ENCODE measurements around the gene PCDHGA12. TPM values are rescaled to one million over a fixed set of nuclear protein-coding genes. Genes with fewer than 3 reads are reported as not detected.

Gene PCDHGA12
- 10 to 100 TPM in 8 of 9 donors, 1 to 10 TPM in 1; 2.5 to 29.1 (median 13.9) TPM for total RNA-seq
- polyA plus RNA-seq = 1 to 10 TPM in 2 of 3 donors, under 1 TPM in 1; 0.34 to 5.6 (median 3.8) TPM
- long read RNA-seq, donor 1 = 0 reads
- long read RNA-seq, donor 2 = 0 reads
- long read RNA-seq, donor 3 = 0 reads
- long read RNA-seq, donor 4, partial matches to known transcripts = 0 of 1 reads
- long read RNA-seq, donor 4, other reads (novel, unspliced or antisense) = 0 of 1 reads
- long read RNA-seq, donor 5, full-length matches to known transcripts = 16 of 16 reads
- long read RNA-seq, donor 5, partial matches to known transcripts = 0 of 16 reads
- long read RNA-seq, donor 5, other reads (novel, unspliced or antisense) = 0 of 16 reads
- long read RNA-seq, donor 6 = 0 reads
- long read RNA-seq, donor 7 = 0 reads
- long read RNA-seq, donor 8 = 0 reads
- long read RNA-seq, donor 9 = 0 reads
- long read RNA-seq, donor 10 = 0 reads

- Histone ChIP-seq H3K9me3 (replicated peaks in 1 of 3) (peaks cover 2 to 56% (median 3%) of the 10 kb centered on the region in 3 donors), H3K27me3 (no peaks in the 10 kb centered on the region), H3K27ac (peak within 1 kb of the TSS in 3 of 5 donors; percentile 24 to 81 (median 42)), H3K4me1 (replicated peaks in 1 of 2) (peaks cover 0 to 7% of the 10 kb centered on the region in 2 donors), H3K4me3 (peak within 1 kb of the TSS in 2 of 4 donors; percentile 9 to 14), H3K36me3 (replicated peaks in 1 of 2) (no peaks in the 10 kb centered on the region)
- intact Hi-C loops (cut with DNase I) = no loop called here
- peak; percentile 58 to 89 (median 76) for DNase-seq
- TF ChIP-seq, protein P1, sequence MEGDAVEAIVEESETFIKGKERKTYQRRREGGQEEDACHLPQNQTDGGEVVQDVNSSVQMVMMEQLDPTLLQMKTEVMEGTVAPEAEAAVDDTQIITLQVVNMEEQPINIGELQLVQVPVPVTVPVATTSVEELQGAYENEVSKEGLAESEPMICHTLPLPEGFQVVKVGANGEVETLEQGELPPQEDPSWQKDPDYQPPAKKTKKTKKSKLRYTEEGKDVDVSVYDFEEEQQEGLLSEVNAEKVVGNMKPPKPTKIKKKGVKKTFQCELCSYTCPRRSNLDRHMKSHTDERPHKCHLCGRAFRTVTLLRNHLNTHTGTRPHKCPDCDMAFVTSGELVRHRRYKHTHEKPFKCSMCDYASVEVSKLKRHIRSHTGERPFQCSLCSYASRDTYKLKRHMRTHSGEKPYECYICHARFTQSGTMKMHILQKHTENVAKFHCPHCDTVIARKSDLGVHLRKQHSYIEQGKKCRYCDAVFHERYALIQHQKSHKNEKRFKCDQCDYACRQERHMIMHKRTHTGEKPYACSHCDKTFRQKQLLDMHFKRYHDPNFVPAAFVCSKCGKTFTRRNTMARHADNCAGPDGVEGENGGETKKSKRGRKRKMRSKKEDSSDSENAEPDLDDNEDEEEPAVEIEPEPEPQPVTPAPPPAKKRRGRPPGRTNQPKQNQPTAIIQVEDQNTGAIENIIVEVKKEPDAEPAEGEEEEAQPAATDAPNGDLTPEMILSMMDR (IDR thresholded peaks at IDR 0.05) = peak; percentile 39 to 78 (median 65)
- TF ChIP-seq POLR2A (IDR thresholded peaks at IDR 0.05) = peak in 1 of 2 donors; percentile 37
- WGBS, 4 donors = 8 to 17% (median 12%) methylated on average over 32 to 33 of the region's 33 CpGs
These were observed at the start of gene PCDHGA12 for GRCh38 chr5:141430332-141431113. Gene PCDHGA12 (plus strand): TSS chr5:141430507. CDS start chr5:141430760, 253 bp downstream.

DNA sequence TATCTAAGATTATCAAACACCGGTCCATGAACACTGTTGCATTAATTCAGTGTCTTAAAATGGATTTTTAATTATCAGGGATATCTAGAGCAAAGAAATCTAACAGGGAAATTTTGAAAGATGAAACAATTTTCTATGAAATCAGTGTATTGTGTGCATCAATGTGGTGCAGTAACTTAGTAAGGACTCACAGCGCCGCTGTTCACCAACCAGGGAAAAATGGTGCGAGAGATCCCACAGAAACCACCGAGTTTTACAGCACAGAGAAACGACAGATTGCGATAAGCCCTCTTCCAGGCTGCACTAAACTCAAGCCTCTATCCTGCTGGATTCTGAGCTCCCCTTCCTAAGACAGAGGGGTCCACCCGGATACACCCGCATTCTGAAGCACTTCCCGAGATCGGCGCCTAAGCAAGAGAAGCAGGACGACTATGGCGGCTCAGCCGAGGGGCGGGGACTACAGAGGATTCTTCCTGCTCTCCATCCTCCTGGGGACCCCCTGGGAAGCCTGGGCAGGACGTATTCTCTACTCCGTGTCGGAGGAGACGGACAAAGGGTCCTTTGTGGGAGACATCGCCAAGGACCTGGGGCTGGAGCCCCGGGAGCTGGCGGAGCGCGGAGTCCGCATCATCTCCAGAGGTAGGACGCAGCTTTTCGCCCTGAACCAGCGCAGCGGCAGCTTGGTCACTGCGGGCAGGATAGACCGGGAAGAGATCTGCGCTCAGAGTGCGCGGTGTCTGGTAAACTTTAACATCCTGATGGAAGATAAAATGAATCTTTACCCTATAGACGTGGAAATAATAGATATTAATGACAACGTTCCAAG is 47.6 kb upstream of the PCDHGA12 start, which contains the start of gene PCDHGA7:
Gene PCDHGA7, plus strand, starts transcription at position 274 of the 826 bp plus-strand sequence. Its CDS starts 158 bp downstream, at position 432.
- intact Hi-C loops (cut with DNase I) = no loop called here
- no peaks in the 10 kb centered on the region for H3K27me3 ChIP-seq
- 10 to 21% (median 12%) methylated on average over 25 to 37 of the region's 37 CpGs for WGBS, 4 donors
- H3K36me3 ChIP-seq (replicated peaks in 1 of 2) = no peaks in the 10 kb centered on the region
- peak within 1 kb of the TSS in 1 of 4 donors; percentile 27 for H3K4me3 ChIP-seq
- no peaks in the 10 kb centered on the region for H3K4me1 ChIP-seq (replicated peaks in 1 of 2)
- TF ChIP-seq POLR2A (IDR thresholded peaks at IDR 0.05) = no peak
- TF ChIP-seq, protein P1 (IDR thresholded peaks at IDR 0.05) = no peak
- peaks cover 4 to 19% (median 10%) of the 10 kb centered on the region in 3 donors for H3K9me3 ChIP-seq (replicated peaks in 1 of 3)
- no peak within 1 kb of the TSS for H3K27ac ChIP-seq
- no peak for DNase-seq

DNA sequence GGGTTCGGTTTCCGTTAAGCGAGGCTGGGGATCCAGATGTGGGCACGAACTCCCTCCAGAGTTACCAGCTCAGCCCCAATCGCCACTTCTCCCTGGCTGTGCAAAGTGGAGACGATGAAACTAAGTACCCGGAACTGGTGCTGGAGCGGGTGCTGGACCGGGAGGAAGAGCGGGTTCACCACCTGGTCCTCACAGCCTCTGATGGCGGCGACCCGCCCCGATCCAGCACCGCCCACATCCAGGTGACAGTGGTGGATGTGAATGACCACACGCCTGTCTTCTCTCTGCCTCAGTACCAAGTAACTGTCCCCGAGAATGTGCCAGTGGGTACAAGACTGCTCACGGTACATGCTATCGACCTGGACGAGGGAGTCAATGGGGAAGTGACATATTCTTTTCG is 47.0 kb upstream of the PCDHGA12 start:
- intact Hi-C loops (cut with DNase I) = no loop called here
- peaks cover 4 to 19% (median 12%) of the 10 kb centered on the region in 3 donors for H3K9me3 ChIP-seq (replicated peaks in 1 of 3)
- no peak overlapping the region for H3K27ac ChIP-seq
- H3K36me3 ChIP-seq (replicated peaks in 1 of 2) = no peaks in the 10 kb centered on the region
- no peaks in the 10 kb centered on the region for H3K27me3 ChIP-seq
- TF ChIP-seq, protein P1 (IDR thresholded peaks at IDR 0.05) = no peak
- TF ChIP-seq POLR2A (IDR thresholded peaks at IDR 0.05) = no peak
- DNase-seq = no peak
- H3K4me3 ChIP-seq = no peak overlapping the region
- H3K4me1 ChIP-seq (replicated peaks in 1 of 2) = no peaks in the 10 kb centered on the region
- 28 to 46% (median 35%) methylated on average over 17 to 21 of the region's 21 CpGs for WGBS, 4 donors

Measured in adrenal gland (tissue), 19 donors.